ENCODE results near the gene STX18. TPM values are rescaled to one million over a fixed set of nuclear protein-coding genes. Genes with fewer than 3 reads are reported as not detected.
A peak's percentile ranks its signal among the peaks of the same experiment; 100 is the strongest.
"Not testable (repeated sequence)": the region's sequence is repeated elsewhere in the genome, so short reads cannot be mapped to it uniquely, and the experiment has no call there.

The STX18 gene
- polyA plus RNA-seq, 1 donor from 2014 or later = 28.3 TPM

- no peaks in the 10 kb centered on the region for H3K9me3 Mint-ChIP-seq
- H3K4me1 Mint-ChIP-seq = peaks cover 18 to 33% (median 25%) of the 10 kb centered on the region in 3 donors
- no peak overlapping the region for H3K27ac Mint-ChIP-seq
- H3K27me3 Mint-ChIP-seq = no peaks in the 10 kb centered on the region
- H3K36me3 Mint-ChIP-seq = peaks cover 11% of the 10 kb centered on the region
- H3K4me3 Mint-ChIP-seq = no peak overlapping the region
Measured at GRCh38 chr4:4535590-4535989, 6.3 kb downstream of the STX18 start.

- H3K27me3 Mint-ChIP-seq = no peaks in the 10 kb centered on the region
- no peak overlapping the region for H3K4me3 Mint-ChIP-seq
- H3K4me1 Mint-ChIP-seq = peaks cover 13 to 26% (median 16%) of the 10 kb centered on the region in 3 donors
- H3K27ac Mint-ChIP-seq = no peak overlapping the region
- peaks cover 11% of the 10 kb centered on the region for H3K36me3 Mint-ChIP-seq
- H3K9me3 Mint-ChIP-seq = no peaks in the 10 kb centered on the region
Measured at GRCh38 chr4:4534515-4535145, 7.2 kb downstream of the STX18 start.

GRCh38 chr4:4533461-4534169 is 8.2 kb downstream of the STX18 start:
- H3K4me1 Mint-ChIP-seq = peaks cover 8 to 26% (median 9%) of the 10 kb centered on the region in 3 donors
- H3K27ac Mint-ChIP-seq = no peak overlapping the region
- no peaks in the 10 kb centered on the region for H3K9me3 Mint-ChIP-seq
- no peaks in the 10 kb centered on the region for H3K27me3 Mint-ChIP-seq
- no peak overlapping the region for H3K4me3 Mint-ChIP-seq
- peaks cover 11% of the 10 kb centered on the region for H3K36me3 Mint-ChIP-seq

GRCh38 chr4:4532371-4533154 is 9.3 kb downstream of the STX18 start:
- Mint-ChIP-seq H3K36me3 (peaks cover 11% of the 10 kb centered on the region), H3K27ac (no peak overlapping the region), H3K4me3 (no peak overlapping the region), H3K9me3 (no peaks in the 10 kb centered on the region), H3K4me1 (peaks cover 6 to 18% (median 7%) of the 10 kb centered on the region in 3 donors), H3K27me3 (no peaks in the 10 kb centered on the region)

- no peaks in the 10 kb centered on the region for H3K9me3 Mint-ChIP-seq
- H3K4me1 Mint-ChIP-seq = peaks cover 10 to 13% (median 12%) of the 10 kb centered on the region in 3 donors
- no peak overlapping the region for H3K27ac Mint-ChIP-seq
- H3K36me3 Mint-ChIP-seq = peaks cover 9% of the 10 kb centered on the region
- H3K27me3 Mint-ChIP-seq = no peaks in the 10 kb centered on the region
- no peak overlapping the region for H3K4me3 Mint-ChIP-seq
Measured at GRCh38 chr4:4529392-4529791, 12.5 kb downstream of the STX18 start.

GRCh38 chr4:4526401-4526800 is 15.4 kb downstream of the STX18 start:
- H3K4me1 Mint-ChIP-seq = peaks cover 15 to 24% (median 18%) of the 10 kb centered on the region in 3 donors
- H3K27me3 Mint-ChIP-seq = no peaks in the 10 kb centered on the region
- no peak overlapping the region for H3K4me3 Mint-ChIP-seq
- H3K9me3 Mint-ChIP-seq = no peaks in the 10 kb centered on the region
- no peak overlapping the region for H3K27ac Mint-ChIP-seq
- peaks cover 4% of the 10 kb centered on the region for H3K36me3 Mint-ChIP-seq

- H3K27me3 Mint-ChIP-seq = no peaks in the 10 kb centered on the region
- peaks cover 2% of the 10 kb centered on the region for H3K36me3 Mint-ChIP-seq
- peak overlapping the region in 2 of 4 donors; percentile 66 to 87 for H3K4me3 Mint-ChIP-seq
- H3K27ac Mint-ChIP-seq = peak overlapping the region; percentile 10 to 79 (median 12)
- peaks cover 19 to 29% (median 25%) of the 10 kb centered on the region in 3 donors for H3K4me1 Mint-ChIP-seq
- H3K9me3 Mint-ChIP-seq = no peaks in the 10 kb centered on the region
Measured at GRCh38 chr4:4524364-4524763, 17.5 kb downstream of the STX18 start.

- peaks cover 2% of the 10 kb centered on the region for H3K36me3 Mint-ChIP-seq
- no peak overlapping the region for H3K4me3 Mint-ChIP-seq
- H3K9me3 Mint-ChIP-seq = no peaks in the 10 kb centered on the region
- no peaks in the 10 kb centered on the region for H3K27me3 Mint-ChIP-seq
- H3K4me1 Mint-ChIP-seq = peaks cover 19 to 33% (median 30%) of the 10 kb centered on the region in 3 donors
- H3K27ac Mint-ChIP-seq = no peak overlapping the region
Measured at GRCh38 chr4:4521731-4522130, 20.1 kb downstream of the STX18 start.

GRCh38 chr4:4521136-4521535 is 20.7 kb downstream of the STX18 start:
- no peaks in the 10 kb centered on the region for H3K27me3 Mint-ChIP-seq
- H3K36me3 Mint-ChIP-seq = peaks cover 2% of the 10 kb centered on the region
- no peaks in the 10 kb centered on the region for H3K9me3 Mint-ChIP-seq
- peaks cover 19 to 33% (median 30%) of the 10 kb centered on the region in 3 donors for H3K4me1 Mint-ChIP-seq
- no peak overlapping the region for H3K4me3 Mint-ChIP-seq
- H3K27ac Mint-ChIP-seq = peak overlapping the region in 2 of 3 donors; percentile 43 to 71

GRCh38 chr4:4519297-4519894 is 22.5 kb downstream of the STX18 start:
- Mint-ChIP-seq H3K36me3 (no peaks in the 10 kb centered on the region), H3K27me3 (no peaks in the 10 kb centered on the region), H3K4me3 (no peak overlapping the region), H3K9me3 (no peaks in the 10 kb centered on the region), H3K27ac (no peak overlapping the region), H3K4me1 (peaks cover 10 to 26% (median 24%) of the 10 kb centered on the region in 3 donors)

GRCh38 chr4:4518747-4519146 is 23.1 kb downstream of the STX18 start:
- H3K27ac Mint-ChIP-seq = no peak overlapping the region
- H3K27me3 Mint-ChIP-seq = no peaks in the 10 kb centered on the region
- H3K36me3 Mint-ChIP-seq = no peaks in the 10 kb centered on the region
- H3K4me1 Mint-ChIP-seq = peaks cover 7 to 19% (median 19%) of the 10 kb centered on the region in 3 donors
- no peaks in the 10 kb centered on the region for H3K9me3 Mint-ChIP-seq
- no peak overlapping the region for H3K4me3 Mint-ChIP-seq

GRCh38 chr4:4514786-4515185 is 27.1 kb downstream of the STX18 start:
- Mint-ChIP-seq H3K36me3 (no peaks in the 10 kb centered on the region), H3K27ac (no peak overlapping the region), H3K4me3 (no peak overlapping the region), H3K9me3 (no peaks in the 10 kb centered on the region), H3K27me3 (no peaks in the 10 kb centered on the region), H3K4me1 (peaks cover 3 to 6% (median 4%) of the 10 kb centered on the region in 3 donors)

- Mint-ChIP-seq H3K4me3 (no peak overlapping the region), H3K27ac (no peak overlapping the region), H3K27me3 (no peaks in the 10 kb centered on the region), H3K9me3 (no peaks in the 10 kb centered on the region), H3K36me3 (peaks cover 4% of the 10 kb centered on the region), H3K4me1 (peaks cover 5 to 7% (median 7%) of the 10 kb centered on the region in 3 donors)
Measured at GRCh38 chr4:4512282-4512681, 29.6 kb downstream of the STX18 start.

- H3K4me3 Mint-ChIP-seq = not testable (repeated sequence)
Measured at GRCh38 chr4:4510641-4511040, 31.2 kb downstream of the STX18 start.

GRCh38 chr4:4509521-4509920 is 32.3 kb downstream of the STX18 start:
- Mint-ChIP-seq H3K4me3 (no peak overlapping the region), H3K36me3 (peaks cover 4% of the 10 kb centered on the region), H3K9me3 (no peaks in the 10 kb centered on the region), H3K27ac (no peak overlapping the region), H3K4me1 (peaks cover 5 to 6% (median 5%) of the 10 kb centered on the region in 3 donors), H3K27me3 (no peaks in the 10 kb centered on the region)

More at GRCh38 chr4:4510641-4511040, 31.2 kb downstream of the STX18 start:
- not testable (repeated sequence) for H3K4me1 Mint-ChIP-seq, H3K36me3 Mint-ChIP-seq, H3K27me3 Mint-ChIP-seq, H3K27ac Mint-ChIP-seq, H3K9me3 Mint-ChIP-seq
